SK-N-SH treated with all-trans-retinoic acid at 6 μM for 48 hours (cell line): ENCODE results near the gene GALNT7.

Experiments used
- ATAC-seq: fragments of 200-7000 bp; cut with Tn5 transposase; 3 replicates; pipeline ENCODE4 v1.9.1; 2020; ENCODE audit warnings: mild to moderate bottlenecking, moderate library complexity
- ARNTL ChIP-seq: fragments of 450-650 bp; formaldehyde crosslinking; IDR thresholded peaks from 2 replicates; pipeline ENCODE4 v1.5.0; 2020; ENCODE audit warnings: low read depth, mild to moderate bottlenecking, moderate library complexity, borderline replicate concordance
- BACH2 ChIP-seq: fragments of 250-450 bp; sonication (Bioruptor Pico); IDR thresholded peaks from 2 replicates; pipeline ENCODE4 v1.9.0; 2021; ENCODE audit warnings: mild to moderate bottlenecking, borderline replicate concordance
- CSDC2 ChIP-seq: fragments of 250-450 bp; sonication (Bioruptor Pico); IDR thresholded peaks from 2 replicates; pipeline ENCODE4 v1.5.0; 2020; ENCODE audit warnings: mild to moderate bottlenecking, moderate library complexity
- ESRRG ChIP-seq: fragments of 250-450 bp; sonication (Bioruptor Pico); IDR thresholded peaks from 2 replicates; pipeline ENCODE4 v1.6.1; 2021; ENCODE audit warnings: mild to moderate bottlenecking
- GLIS3 ChIP-seq: fragments of 250-450 bp; sonication (Bioruptor Pico); IDR thresholded peaks from 2 replicates; pipeline ENCODE4 v1.5.0; 2020; ENCODE audit warnings: mild to moderate bottlenecking, moderate library complexity
- ISL1 ChIP-seq: fragments of 250-450 bp; sonication (Bioruptor Pico); IDR thresholded peaks from 2 replicates; pipeline ENCODE4 v2.1.2; 2022; ENCODE audit warnings: mild to moderate bottlenecking, moderate library complexity
- OSR1 ChIP-seq: fragments of 250-450 bp; sonication (Bioruptor Pico); IDR thresholded peaks from 2 replicates; pipeline ENCODE4 v1.8.0; 2022; ENCODE audit warnings: moderate library complexity, mild to moderate bottlenecking, inconsistent platforms
- RARB ChIP-seq: fragments of 250-450 bp; sonication (Bioruptor Pico); IDR thresholded peaks from 2 replicates; pipeline ENCODE4 v1.8.0; 2021; ENCODE audit warnings: mild to moderate bottlenecking, moderate library complexity
- SNAI2 ChIP-seq: fragments of 250-450 bp; sonication (Bioruptor Pico); IDR thresholded peaks from 2 replicates; pipeline ENCODE4 v1.5.0; 2020; ENCODE audit warnings: mild to moderate bottlenecking, moderate library complexity
- TCF4 ChIP-seq: fragments of 250-450 bp; sonication (Bioruptor Pico); IDR thresholded peaks from 2 replicates; pipeline ENCODE4 v1.8.0; 2021; ENCODE audit warnings: mild to moderate bottlenecking, moderate library complexity, borderline replicate concordance
- ZFP3 ChIP-seq: fragments of 250-450 bp; sonication (Bioruptor Pico); IDR thresholded peaks from 2 replicates; pipeline ENCODE4 v1.5.0; 2020; ENCODE audit warnings: mild to moderate bottlenecking, moderate library complexity
- TF ChIP-seq, protein P1 (sequence below): fragments of 250-450 bp; sonication (Bioruptor Pico); IDR thresholded peaks from 2 replicates; pipeline ENCODE4 v1.5.1; 2021; ENCODE audit warnings: mild to moderate bottlenecking, moderate library complexity
- TF ChIP-seq, protein P2 (sequence below): fragments of 250-450 bp; sonication (Bioruptor Pico); IDR thresholded peaks from 2 replicates; pipeline ENCODE4 v1.8.0; 2020; ENCODE audit warnings: mild to moderate bottlenecking, moderate library complexity, borderline replicate concordance
- TF ChIP-seq, protein P3 (sequence below): fragments of 250-450 bp; sonication (Bioruptor Pico); IDR thresholded peaks from 2 replicates; pipeline ENCODE4 v1.8.0; 2021; ENCODE audit warnings: low read depth, mild to moderate bottlenecking, moderate library complexity, borderline replicate concordance
- TF ChIP-seq, protein P4 (sequence below): fragments of 250-450 bp; sonication (Bioruptor Pico); IDR thresholded peaks from 2 replicates; pipeline ENCODE4 v1.5.0; 2020; ENCODE audit warnings: mild to moderate bottlenecking, moderate library complexity

Gene GALNT7

DNA sequence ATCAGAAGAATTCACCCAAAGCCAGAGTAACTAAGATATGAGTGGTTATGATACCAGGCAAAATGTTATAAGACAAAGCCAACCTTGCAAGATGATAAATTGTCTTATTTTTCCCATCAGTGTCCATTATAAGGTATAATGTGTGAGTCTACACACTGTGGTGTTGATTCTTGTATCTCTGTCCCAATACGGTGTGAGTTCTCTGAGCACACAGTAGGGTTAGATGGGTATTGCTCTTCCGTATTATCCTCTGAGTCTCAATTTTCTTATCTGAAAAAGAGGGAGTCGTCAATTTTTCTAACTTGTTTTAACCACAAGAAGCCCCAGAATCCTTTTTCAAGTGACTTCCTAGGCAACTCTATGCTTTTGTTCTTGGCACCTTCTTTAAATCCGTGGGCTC, 95.6 kb downstream of the GALNT7 start:
- TF ChIP-seq, protein P1, sequence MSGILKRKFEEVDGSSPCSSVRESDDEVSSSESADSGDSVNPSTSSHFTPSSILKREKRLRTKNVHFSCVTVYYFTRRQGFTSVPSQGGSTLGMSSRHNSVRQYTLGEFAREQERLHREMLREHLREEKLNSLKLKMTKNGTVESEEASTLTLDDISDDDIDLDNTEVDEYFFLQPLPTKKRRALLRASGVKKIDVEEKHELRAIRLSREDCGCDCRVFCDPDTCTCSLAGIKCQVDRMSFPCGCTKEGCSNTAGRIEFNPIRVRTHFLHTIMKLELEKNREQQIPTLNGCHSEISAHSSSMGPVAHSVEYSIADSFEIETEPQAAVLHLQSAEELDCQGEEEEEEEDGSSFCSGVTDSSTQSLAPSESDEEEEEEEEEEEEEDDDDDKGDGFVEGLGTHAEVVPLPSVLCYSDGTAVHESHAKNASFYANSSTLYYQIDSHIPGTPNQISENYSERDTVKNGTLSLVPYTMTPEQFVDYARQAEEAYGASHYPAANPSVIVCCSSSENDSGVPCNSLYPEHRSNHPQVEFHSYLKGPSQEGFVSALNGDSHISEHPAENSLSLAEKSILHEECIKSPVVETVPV (CRISPR knock-in tag) = no peak
- TF ChIP-seq, all 23 proteins: peak for 0
- ATAC-seq = no peak

DNA sequence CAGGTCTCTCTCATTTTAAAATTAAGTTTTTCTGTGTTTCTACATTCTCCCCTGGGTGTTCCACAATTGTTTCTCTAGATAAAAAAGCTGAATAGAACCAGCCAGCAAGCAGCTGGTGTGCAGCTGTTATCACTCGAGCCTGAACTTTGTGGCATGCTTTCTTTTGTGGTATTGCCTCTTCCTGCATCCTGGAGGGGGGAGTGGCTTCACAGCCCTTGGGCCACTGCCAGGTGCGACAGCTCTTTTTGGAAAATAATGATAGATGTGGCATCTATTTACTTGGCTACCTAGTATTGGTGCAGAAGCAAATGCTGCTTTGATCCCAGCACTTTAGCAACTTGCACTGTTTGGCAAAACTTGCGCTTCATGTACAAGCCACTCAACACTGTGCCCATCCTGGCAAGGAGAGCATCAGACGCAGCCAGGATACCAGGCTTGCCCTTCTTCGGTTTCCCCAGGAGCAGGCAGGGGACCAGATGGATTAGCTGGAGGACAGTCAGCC, 96.1 kb downstream of the GALNT7 start:
- peak; percentile 57; the same call in 1 of the 2 replicates for TF ChIP-seq TCF4 (CRISPR knock-in tag)
- no peak for TF ChIP-seq SNAI2 (CRISPR knock-in tag)
- peak; percentile 79 for ATAC-seq

DNA sequence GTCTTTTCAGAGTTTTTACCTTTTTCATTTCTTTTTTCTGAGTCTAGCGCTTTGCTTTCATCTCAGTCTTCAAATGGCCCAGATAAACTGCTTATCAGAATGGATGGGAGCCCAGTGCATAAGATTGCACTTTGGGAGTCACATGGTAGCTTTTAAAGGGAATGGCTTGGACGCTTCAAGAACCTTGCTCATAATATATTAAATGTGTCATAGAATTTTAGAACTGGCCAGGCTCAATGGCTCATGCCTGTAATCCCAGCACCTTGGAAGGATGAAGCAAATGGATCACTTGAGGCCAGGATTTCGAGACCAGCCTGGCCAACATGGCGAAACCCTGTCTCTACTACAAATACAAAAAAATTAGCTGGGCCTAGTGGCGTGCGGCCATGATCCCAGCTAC, 97.1 kb downstream of the GALNT7 start:
- no peak for ATAC-seq

DNA sequence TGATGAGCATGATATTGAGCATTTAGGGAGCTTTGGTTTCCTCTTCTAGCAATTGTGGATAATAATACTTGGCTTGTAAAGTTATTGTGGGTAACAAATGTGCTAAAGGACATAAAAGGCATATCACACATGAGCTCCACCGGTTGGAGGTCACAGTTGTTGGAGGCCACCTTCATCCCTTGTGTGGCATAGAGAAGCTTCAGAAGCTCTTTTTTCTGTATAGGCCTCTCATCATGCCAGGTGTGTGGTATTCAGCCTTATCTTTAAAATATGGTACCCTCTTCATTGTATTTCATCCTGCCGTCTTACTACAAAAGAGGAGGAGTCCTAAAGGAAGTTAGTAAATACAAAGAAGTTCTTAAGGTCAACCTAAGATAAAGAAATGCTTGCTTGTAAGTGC, 99.1 kb downstream of the GALNT7 start:
- TF ChIP-seq, protein P2, sequence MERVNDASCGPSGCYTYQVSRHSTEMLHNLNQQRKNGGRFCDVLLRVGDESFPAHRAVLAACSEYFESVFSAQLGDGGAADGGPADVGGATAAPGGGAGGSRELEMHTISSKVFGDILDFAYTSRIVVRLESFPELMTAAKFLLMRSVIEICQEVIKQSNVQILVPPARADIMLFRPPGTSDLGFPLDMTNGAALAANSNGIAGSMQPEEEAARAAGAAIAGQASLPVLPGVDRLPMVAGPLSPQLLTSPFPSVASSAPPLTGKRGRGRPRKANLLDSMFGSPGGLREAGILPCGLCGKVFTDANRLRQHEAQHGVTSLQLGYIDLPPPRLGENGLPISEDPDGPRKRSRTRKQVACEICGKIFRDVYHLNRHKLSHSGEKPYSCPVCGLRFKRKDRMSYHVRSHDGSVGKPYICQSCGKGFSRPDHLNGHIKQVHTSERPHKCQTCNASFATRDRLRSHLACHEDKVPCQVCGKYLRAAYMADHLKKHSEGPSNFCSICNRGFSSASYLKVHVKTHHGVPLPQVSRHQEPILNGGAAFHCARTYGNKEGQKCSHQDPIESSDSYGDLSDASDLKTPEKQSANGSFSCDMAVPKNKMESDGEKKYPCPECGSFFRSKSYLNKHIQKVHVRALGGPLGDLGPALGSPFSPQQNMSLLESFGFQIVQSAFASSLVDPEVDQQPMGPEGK = no peak
- TF ChIP-seq ARNTL (CRISPR knock-in tag) (no peak), OSR1 (CRISPR knock-in tag) (no peak), ESRRG (no peak), BACH2 (no peak), CSDC2 (CRISPR knock-in tag) (no peak), ZFP3 (CRISPR knock-in tag) (no peak), GLIS3 (no peak)
- no peak for ATAC-seq

More for the DNA sequence above, 97.1 kb downstream of the GALNT7 start:
- TF ChIP-seq, protein P3, sequence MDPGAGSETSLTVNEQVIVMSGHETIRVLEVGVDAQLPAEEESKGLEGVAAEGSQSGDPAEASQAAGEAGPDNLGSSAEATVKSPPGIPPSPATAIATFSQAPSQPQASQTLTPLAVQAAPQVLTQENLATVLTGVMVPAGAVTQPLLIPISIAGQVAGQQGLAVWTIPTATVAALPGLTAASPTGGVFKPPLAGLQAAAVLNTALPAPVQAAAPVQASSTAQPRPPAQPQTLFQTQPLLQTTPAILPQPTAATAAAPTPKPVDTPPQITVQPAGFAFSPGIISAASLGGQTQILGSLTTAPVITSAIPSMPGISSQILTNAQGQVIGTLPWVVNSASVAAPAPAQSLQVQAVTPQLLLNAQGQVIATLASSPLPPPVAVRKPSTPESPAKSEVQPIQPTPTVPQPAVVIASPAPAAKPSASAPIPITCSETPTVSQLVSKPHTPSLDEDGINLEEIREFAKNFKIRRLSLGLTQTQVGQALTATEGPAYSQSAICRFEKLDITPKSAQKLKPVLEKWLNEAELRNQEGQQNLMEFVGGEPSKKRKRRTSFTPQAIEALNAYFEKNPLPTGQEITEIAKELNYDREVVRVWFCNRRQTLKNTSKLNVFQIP (CRISPR knock-in tag) = no peak
- no peak for TF ChIP-seq ARNTL (CRISPR knock-in tag)

DNA sequence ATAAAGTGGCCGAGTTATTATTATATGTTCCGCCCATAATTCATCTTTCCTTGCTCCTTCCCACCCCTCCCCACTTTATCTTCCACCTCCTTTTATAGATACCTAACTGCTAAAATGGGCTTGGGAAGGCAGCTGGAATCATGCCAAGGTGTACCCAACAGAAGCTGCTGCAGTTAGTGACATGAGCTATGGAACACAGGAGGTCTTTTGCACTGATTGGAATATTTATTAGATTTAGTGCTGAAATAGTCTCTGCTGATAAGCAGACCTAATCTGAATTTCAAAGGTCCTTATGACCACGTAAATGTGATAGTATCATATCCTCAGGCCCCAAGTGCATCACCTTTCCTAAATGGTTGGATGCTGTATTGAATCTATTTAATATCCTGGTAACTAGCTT, 100.7 kb downstream of the GALNT7 start:
- ATAC-seq = no peak

DNA sequence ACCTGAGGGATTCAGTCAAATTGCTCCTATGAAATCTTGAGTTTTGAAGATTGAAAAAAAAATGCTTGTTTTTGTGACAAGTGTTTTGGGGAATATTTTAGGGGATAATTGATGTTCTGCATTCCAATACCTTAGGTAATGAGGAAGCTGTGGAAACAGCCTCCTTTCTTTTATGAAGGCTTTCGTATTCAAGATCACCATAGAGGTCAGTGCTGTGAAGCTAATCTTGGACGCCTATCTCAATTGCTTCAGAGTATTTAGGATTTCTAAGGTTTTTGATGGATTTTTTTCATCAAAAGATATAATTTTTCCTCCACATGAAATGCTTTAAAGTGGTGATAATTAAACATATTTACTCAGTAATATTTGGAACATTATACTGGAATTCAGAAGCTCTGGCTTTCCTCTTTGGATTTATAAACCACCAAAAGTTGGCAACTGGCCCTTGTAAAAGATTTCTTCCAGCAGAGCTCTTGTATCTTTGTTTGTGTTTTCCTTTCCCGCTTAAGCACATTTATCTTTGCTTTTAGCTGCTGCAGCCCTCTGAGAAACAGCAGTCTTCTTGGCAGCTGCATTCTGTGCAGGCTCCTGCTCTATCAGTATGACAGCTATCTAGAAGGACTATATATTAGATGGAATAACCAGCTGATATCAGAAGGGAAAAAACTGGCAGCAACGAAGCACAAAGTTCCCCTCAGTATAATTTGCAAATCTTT, 101.9 kb downstream of the GALNT7 start:
- peak; percentile 49; the same call in 1 of the 3 replicates for ATAC-seq
- TF ChIP-seq CSDC2 (CRISPR knock-in tag) = no peak
- no peak for TF ChIP-seq RARB (CRISPR knock-in tag)
- TF ChIP-seq GLIS3 = no peak
- TF ChIP-seq TCF4 (CRISPR knock-in tag) = peak; percentile 47; the same call in 1 of the 2 replicates
- TF ChIP-seq ISL1 (CRISPR knock-in tag) = peak; percentile 60
- TF ChIP-seq, all 23 proteins: peak for 2

More for the DNA sequence above, 100.7 kb downstream of the GALNT7 start:
- TF ChIP-seq, protein P4, sequence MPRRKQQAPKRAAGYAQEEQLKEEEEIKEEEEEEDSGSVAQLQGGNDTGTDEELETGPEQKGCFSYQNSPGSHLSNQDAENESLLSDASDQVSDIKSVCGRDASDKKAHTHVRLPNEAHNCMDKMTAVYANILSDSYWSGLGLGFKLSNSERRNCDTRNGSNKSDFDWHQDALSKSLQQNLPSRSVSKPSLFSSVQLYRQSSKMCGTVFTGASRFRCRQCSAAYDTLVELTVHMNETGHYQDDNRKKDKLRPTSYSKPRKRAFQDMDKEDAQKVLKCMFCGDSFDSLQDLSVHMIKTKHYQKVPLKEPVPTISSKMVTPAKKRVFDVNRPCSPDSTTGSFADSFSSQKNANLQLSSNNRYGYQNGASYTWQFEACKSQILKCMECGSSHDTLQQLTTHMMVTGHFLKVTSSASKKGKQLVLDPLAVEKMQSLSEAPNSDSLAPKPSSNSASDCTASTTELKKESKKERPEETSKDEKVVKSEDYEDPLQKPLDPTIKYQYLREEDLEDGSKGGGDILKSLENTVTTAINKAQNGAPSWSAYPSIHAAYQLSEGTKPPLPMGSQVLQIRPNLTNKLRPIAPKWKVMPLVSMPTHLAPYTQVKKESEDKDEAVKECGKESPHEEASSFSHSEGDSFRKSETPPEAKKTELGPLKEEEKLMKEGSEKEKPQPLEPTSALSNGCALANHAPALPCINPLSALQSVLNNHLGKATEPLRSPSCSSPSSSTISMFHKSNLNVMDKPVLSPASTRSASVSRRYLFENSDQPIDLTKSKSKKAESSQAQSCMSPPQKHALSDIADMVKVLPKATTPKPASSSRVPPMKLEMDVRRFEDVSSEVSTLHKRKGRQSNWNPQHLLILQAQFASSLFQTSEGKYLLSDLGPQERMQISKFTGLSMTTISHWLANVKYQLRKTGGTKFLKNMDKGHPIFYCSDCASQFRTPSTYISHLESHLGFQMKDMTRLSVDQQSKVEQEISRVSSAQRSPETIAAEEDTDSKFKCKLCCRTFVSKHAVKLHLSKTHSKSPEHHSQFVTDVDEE = no peak
- peak; percentile 36; the same call in 1 of the 2 replicates for TF ChIP-seq TCF4 (CRISPR knock-in tag)
- TF ChIP-seq, all 23 proteins: peak for 1
